Mammary epithelial cell (primary cell): ENCODE measurements around the gene CCNL2.

Source experiments
- CTCF ChIP-seq, 2 donors: IDR thresholded peaks in 1 of 2; conservative IDR thresholded peaks in 1 of 2; 2 replicates each; pipeline ENCODE4 v1.5.1; 2011 to 2012; ENCODE audit warnings: inconsistent platforms in 2 of 2, low read length in 2 of 2, mild to moderate bottlenecking in 2 of 2, control low read depth in 1 of 2, low read depth in 1 of 2; ENCODE audit not compliant: insufficient read depth in 1 of 2; ENCODE audit errors: extremely low read depth in 1 of 2
- EZH2 ChIP-seq: IDR thresholded peaks from 2 replicates; pipeline ENCODE4 v1.6.1; 2012; ENCODE audit warnings: low read length, inconsistent platforms, borderline replicate concordance

GRCh38 chr1:1361982-1362423 lies 37.1 kb downstream of the CCNL2 start:
- peak in 1 of 2 donors; percentile 13 for TF ChIP-seq CTCF (conservative IDR thresholded peaks at IDR 0.05 in 1 of 2, IDR thresholded peaks at IDR 0.05 in 1 of 2; ENCODE audit: extremely low read depth in 1 of 2, insufficient read depth in 1 of 2, low read depth in 1 of 2, low read length in 2 of 2)
- no peak for TF ChIP-seq EZH2
